ENCODE data around the gene MCL1.

Gene MCL1

GRCh38 chr1:150555198-150555970 lies 24.0 kb downstream of the MCL1 start:
- no peak for DNase-seq

GRCh38 chr1:150554086-150554452 lies 25.3 kb downstream of the MCL1 start:
- no peak for DNase-seq

- DNase-seq = no peak
Observed at GRCh38 chr1:150553392-150554085, 25.9 kb downstream of the MCL1 start.

GRCh38 chr1:150552911-150553289 lies 26.5 kb downstream of the MCL1 start:
- no peak for DNase-seq

GRCh38 chr1:150552128-150552910 lies 27.1 kb downstream of the MCL1 start:
- peak; percentile 93 for DNase-seq

GRCh38 chr1:150551784-150552127 lies 27.7 kb downstream of the MCL1 start:
- DNase-seq = no peak

- peak; percentile 42 for DNase-seq
Observed at GRCh38 chr1:150551051-150551783, 28.2 kb downstream of the MCL1 start.

- DNase-seq = no peak
Observed at GRCh38 chr1:150550222-150551050, 29.0 kb downstream of the MCL1 start.

- no peak for DNase-seq
Observed at GRCh38 chr1:150549496-150550221, 29.8 kb downstream of the MCL1 start.

- peak; percentile 1 for DNase-seq
Observed at GRCh38 chr1:150548632-150549495, 30.5 kb downstream of the MCL1 start, which contains the start of gene ADAMTSL4. ADAMTSL4 (plus strand) TSS chr1:150549408; CDS start chr1:150552289, 2,881 bp downstream.

GRCh38 chr1:150548324-150548631 lies 31.1 kb downstream of the MCL1 start:
- no peak for DNase-seq

- DNase-seq = no peak
Observed at GRCh38 chr1:150546294-150546937, 33.0 kb downstream of the MCL1 start.

GRCh38 chr1:150545486-150546032 lies 33.9 kb downstream of the MCL1 start:
- DNase-seq = no peak

- no peak for DNase-seq
Observed at GRCh38 chr1:150544204-150544603, 35.2 kb downstream of the MCL1 start.

- no peak for DNase-seq
Observed at GRCh38 chr1:150543500-150544143, 35.8 kb downstream of the MCL1 start.

GRCh38 chr1:150537732-150538684 lies 41.4 kb downstream of the MCL1 start:
- DNase-seq = no peak

- no peak for DNase-seq
Observed at GRCh38 chr1:150536836-150537731, 42.3 kb downstream of the MCL1 start.
